Measurements from ENCODE around the gene GLTPD2.
A peak's percentile ranks its signal among the peaks of the same experiment; 100 is the strongest.

GLTPD2 gene

DNA sequence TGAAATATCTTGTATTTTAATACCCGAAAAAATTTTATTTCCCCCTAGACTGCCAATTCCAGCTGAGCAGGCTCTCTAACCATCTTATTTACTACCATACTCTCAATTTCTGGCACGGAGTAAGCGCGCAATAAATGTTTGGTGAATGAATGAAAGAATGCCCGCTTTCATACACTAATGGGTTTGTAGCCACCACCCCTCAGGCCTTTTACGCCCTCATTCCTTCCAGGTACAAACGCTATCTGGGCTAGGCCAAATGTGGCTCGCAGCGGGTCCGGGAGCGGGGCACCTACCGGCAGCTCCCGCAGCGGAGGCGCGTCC is 17.7 kb downstream of the GLTPD2 start:
- peak overlapping the region; percentile 72 for H3K4me3 ChIP-seq (ENCODE audit: low read depth, low read length)
- no peak for DNase-seq (ENCODE audit: low read depth)
- in situ Hi-C loops (cut with HindIII; ENCODE audit: low sequenced_read_pairs), result no loop called here
- TF ChIP-seq, protein P1, sequence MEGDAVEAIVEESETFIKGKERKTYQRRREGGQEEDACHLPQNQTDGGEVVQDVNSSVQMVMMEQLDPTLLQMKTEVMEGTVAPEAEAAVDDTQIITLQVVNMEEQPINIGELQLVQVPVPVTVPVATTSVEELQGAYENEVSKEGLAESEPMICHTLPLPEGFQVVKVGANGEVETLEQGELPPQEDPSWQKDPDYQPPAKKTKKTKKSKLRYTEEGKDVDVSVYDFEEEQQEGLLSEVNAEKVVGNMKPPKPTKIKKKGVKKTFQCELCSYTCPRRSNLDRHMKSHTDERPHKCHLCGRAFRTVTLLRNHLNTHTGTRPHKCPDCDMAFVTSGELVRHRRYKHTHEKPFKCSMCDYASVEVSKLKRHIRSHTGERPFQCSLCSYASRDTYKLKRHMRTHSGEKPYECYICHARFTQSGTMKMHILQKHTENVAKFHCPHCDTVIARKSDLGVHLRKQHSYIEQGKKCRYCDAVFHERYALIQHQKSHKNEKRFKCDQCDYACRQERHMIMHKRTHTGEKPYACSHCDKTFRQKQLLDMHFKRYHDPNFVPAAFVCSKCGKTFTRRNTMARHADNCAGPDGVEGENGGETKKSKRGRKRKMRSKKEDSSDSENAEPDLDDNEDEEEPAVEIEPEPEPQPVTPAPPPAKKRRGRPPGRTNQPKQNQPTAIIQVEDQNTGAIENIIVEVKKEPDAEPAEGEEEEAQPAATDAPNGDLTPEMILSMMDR (IDR thresholded peaks at IDR 0.05; ENCODE audit: low read depth, low read length, missing control alignments), result no peak

- DNase-seq (ENCODE audit: low read depth), result peak; percentile 29
- H3K4me3 ChIP-seq (ENCODE audit: low read depth, low read length), result peak within 1 kb of the TSS; percentile 72
- in situ Hi-C loops (cut with HindIII; ENCODE audit: low sequenced_read_pairs), result no loop called here
- TF ChIP-seq, protein P1 (IDR thresholded peaks at IDR 0.05; ENCODE audit: low read depth, low read length, missing control alignments), result no peak
Observed at GRCh38 chr17:4806777-4807604, 18.2 kb downstream of the GLTPD2 start, which contains the start of gene PLD2. TSS of gene PLD2 (plus strand) at chr17:4807152. CDS start at chr17:4807773, 621 bp downstream.

GRCh38 chr17:4807605-4808377 is 19.0 kb downstream of the GLTPD2 start:
- H3K4me3 ChIP-seq (ENCODE audit: low read depth, low read length), result peak overlapping the region; percentile 72
- in situ Hi-C loops (cut with HindIII; ENCODE audit: low sequenced_read_pairs), result no loop called here
- no peak for DNase-seq (ENCODE audit: low read depth)
- TF ChIP-seq, protein P1 (IDR thresholded peaks at IDR 0.05; ENCODE audit: low read depth, low read length, missing control alignments), result no peak

DNA sequence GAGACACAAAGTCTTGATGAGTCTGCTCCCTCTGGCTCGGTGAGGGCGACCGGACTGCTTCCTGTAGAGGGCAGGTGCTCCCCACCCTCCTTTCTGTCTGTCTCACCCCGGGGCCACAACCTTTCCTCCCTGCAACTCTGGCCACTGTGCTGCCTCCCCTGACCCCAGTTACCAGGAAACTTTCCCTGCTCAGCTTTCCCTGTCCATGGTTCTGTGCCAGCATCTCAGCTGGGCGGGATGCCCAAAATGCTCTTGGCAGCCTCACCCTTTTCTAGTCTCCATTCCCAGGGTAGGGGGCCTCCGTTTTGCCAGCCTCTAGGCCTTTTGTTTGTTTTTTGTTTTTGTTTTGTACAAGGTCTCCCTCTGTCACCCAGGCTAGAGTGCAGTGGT is 19.6 kb downstream of the GLTPD2 start:
- TF ChIP-seq, protein P1 (IDR thresholded peaks at IDR 0.05; ENCODE audit: low read depth, low read length, missing control alignments), result no peak
- in situ Hi-C loops (cut with HindIII; ENCODE audit: low sequenced_read_pairs), result no loop called here
- peak overlapping the region; percentile 72 for H3K4me3 ChIP-seq (ENCODE audit: low read depth, low read length)
- DNase-seq (ENCODE audit: low read depth), result no peak

- no peak overlapping the region for H3K4me3 ChIP-seq (ENCODE audit: low read depth, low read length)
- TF ChIP-seq, protein P1 (IDR thresholded peaks at IDR 0.05; ENCODE audit: low read depth, low read length, missing control alignments), result no peak
- DNase-seq (ENCODE audit: low read depth), result no peak
Observed at GRCh38 chr17:4810696-4811290, 22.0 kb downstream of the GLTPD2 start.

DNA sequence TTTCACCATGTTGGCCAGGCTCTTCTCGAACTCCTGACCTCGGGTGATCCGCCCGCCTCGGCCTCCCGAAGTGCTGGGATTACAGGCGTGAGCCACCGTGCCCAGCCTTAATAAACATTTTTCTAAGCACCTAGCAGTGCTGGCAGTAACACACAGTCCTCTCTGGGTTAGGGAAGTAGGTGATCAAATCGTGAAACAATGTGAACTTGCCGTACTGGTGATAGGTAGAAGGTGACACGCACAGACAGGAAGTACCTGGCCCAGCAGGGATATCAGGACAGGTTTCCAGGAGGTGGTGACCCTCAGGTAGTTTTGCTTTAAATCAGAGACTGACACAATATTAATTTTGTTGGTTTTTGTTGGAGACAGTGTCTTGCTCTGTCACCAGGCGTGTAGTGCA is 22.7 kb downstream of the GLTPD2 start:
- in situ Hi-C loops (cut with HindIII; ENCODE audit: low sequenced_read_pairs), result no loop called here
- no peak overlapping the region for H3K4me3 ChIP-seq (ENCODE audit: low read depth, low read length)
- TF ChIP-seq, protein P1 (IDR thresholded peaks at IDR 0.05; ENCODE audit: low read depth, low read length, missing control alignments), result no peak
- no peak for DNase-seq (ENCODE audit: low read depth)

More at GRCh38 chr17:4810696-4811290, 22.0 kb downstream of the GLTPD2 start:
- in situ Hi-C loops (cut with HindIII; ENCODE audit: low sequenced_read_pairs), result no loop called here
